DMS153 treated with DMSO at 0.1 percent for 48 hours (cell line): ENCODE results near the gene CELF1.

Experiments
- DNase-seq: peaks from one replicate; lab custom pipeline; 2025; ENCODE audit not compliant: unreplicated experiment; lab: John Stamatoyannopoulos, UW

CELF1 gene

GRCh38 chr11:47511917-47512316, 41.0 kb downstream of the CELF1 start:
- DNase-seq: no peak

- no peak for DNase-seq
Observed at GRCh38 chr11:47510209-47510608, 42.7 kb downstream of the CELF1 start.

GRCh38 chr11:47509077-47509536, 43.8 kb downstream of the CELF1 start:
- no peak for DNase-seq

- DNase-seq: no peak
Observed at GRCh38 chr11:47508240-47508957, 44.5 kb downstream of the CELF1 start.

- no peak for DNase-seq
Observed at GRCh38 chr11:47507563-47508239, 45.2 kb downstream of the CELF1 start.

- no peak for DNase-seq
Observed at GRCh38 chr11:47506795-47507562, 46.0 kb downstream of the CELF1 start.

- no peak for DNase-seq
Observed at GRCh38 chr11:47506373-47506772, 46.6 kb downstream of the CELF1 start.

GRCh38 chr11:47504910-47505309, 48.0 kb downstream of the CELF1 start:
- no peak for DNase-seq

GRCh38 chr11:47503227-47503626, 49.7 kb downstream of the CELF1 start:
- DNase-seq: no peak

GRCh38 chr11:47502767-47503166, 50.2 kb downstream of the CELF1 start:
- DNase-seq: no peak

- DNase-seq: no peak
Observed at GRCh38 chr11:47501101-47501500, 51.8 kb downstream of the CELF1 start.

GRCh38 chr11:47500121-47500520, 52.8 kb downstream of the CELF1 start:
- DNase-seq: no peak

GRCh38 chr11:47499614-47500013, 53.3 kb downstream of the CELF1 start:
- DNase-seq: no peak

GRCh38 chr11:47499161-47499560, 53.8 kb downstream of the CELF1 start:
- no peak for DNase-seq

- no peak for DNase-seq
Observed at GRCh38 chr11:47498584-47499152, 54.3 kb downstream of the CELF1 start.

GRCh38 chr11:47498149-47498548, 54.8 kb downstream of the CELF1 start:
- DNase-seq: no peak

- no peak for DNase-seq
Observed at GRCh38 chr11:47496808-47497207, 56.1 kb downstream of the CELF1 start.

- DNase-seq: no peak
Observed at GRCh38 chr11:47495856-47496217, 57.1 kb downstream of the CELF1 start.

- DNase-seq: no peak
Observed at GRCh38 chr11:47495011-47495855, 57.7 kb downstream of the CELF1 start.

GRCh38 chr11:47489395-47489755, 63.6 kb downstream of the CELF1 start:
- DNase-seq: no peak
